HEK293T (cell line): ENCODE measurements around the gene MKLN1.

Experiments
- BHLHE40 ChIP-seq: fragments of 450-650 bp; IDR thresholded peaks from 2 replicates; pipeline ENCODE4 v1.6.1; 2016; ENCODE audit warnings: mild to moderate bottlenecking, moderate library complexity, borderline replicate concordance
- CTBP1 ChIP-seq: fragments of 450-650 bp; IDR thresholded peaks from 2 replicates; pipeline ENCODE4 v1.6.1; 2016; ENCODE audit warnings: borderline replicate concordance
- FOXA1 ChIP-seq: fragments of 450-650 bp; IDR thresholded peaks from 2 replicates; pipeline ENCODE4 v1.6.1; 2016; ENCODE audit warnings: mild to moderate bottlenecking
- FOXK2 ChIP-seq: fragments of 450-650 bp; IDR thresholded peaks from 2 replicates; pipeline ENCODE4 v1.6.1; 2016; ENCODE audit warnings: mild to moderate bottlenecking
- FOXM1 ChIP-seq: fragments of 450-650 bp; IDR thresholded peaks from 2 replicates; pipeline ENCODE4 v1.6.1; 2017; ENCODE audit warnings: mild to moderate bottlenecking, borderline replicate concordance
- L3MBTL2 ChIP-seq: fragments of 450-650 bp; conservative IDR thresholded peaks from 2 replicates; pipeline ENCODE4 v1.6.1; 2016; ENCODE audit warnings: mild to moderate bottlenecking
- LEF1 ChIP-seq: fragments of 450-650 bp; IDR thresholded peaks from 2 replicates; pipeline ENCODE4 v1.6.1; 2017; ENCODE audit warnings: mild to moderate bottlenecking, borderline replicate concordance
- SP1 ChIP-seq: fragments of 450-650 bp; IDR thresholded peaks from 2 replicates; pipeline ENCODE4 v1.6.1; 2017
- SUZ12 ChIP-seq: fragments of 450-650 bp; IDR thresholded peaks from 2 replicates; pipeline ENCODE4 v1.6.1; 2016; ENCODE audit warnings: mild to moderate bottlenecking
- TARDBP ChIP-seq: fragments of 450-650 bp; IDR thresholded peaks from 2 replicates; pipeline ENCODE4 v1.6.1; 2016

- TF ChIP-seq FOXM1 (no peak), FOXA1 (no peak), SUZ12 (no peak), FOXK2 (no peak), SP1 (no peak), CTBP1 (no peak), BHLHE40 (no peak), TARDBP (no peak), L3MBTL2 (no peak), LEF1 (no peak)
Observed at GRCh38 chr7:131522325-131522930, 194.8 kb downstream of the MKLN1 start.
